Measurements from ENCODE around the gene TNFRSF1A. TPM values are rescaled to one million over a fixed set of nuclear protein-coding genes. Genes with fewer than 3 reads are reported as not detected.

The TNFRSF1A gene
- total and polyA plus RNA-seq, 2 of the 13 experiments (the other 11 are each of a cell fraction or from before 2014, with no cell fraction given), result 41.5 to 61.2 TPM

GRCh38 chr12:6363330-6364043 is 21.6 kb upstream of the TNFRSF1A start (continued):
- TF ChIP-seq REST (IDR thresholded peaks at IDR 0.05; ENCODE audit: borderline replicate concordance in 1 of 2, low read depth in 1 of 2, low read length in 2 of 2), result peak in 1 of 2 experiments; percentile 18; a peak in 1 of 4 replicates
- no peak for TF ChIP-seq FOXP1 (IDR thresholded peaks at IDR 0.05)
- TF ChIP-seq FOXP1 (CRISPR knock-in tag; IDR thresholded peaks at IDR 0.05), result peak; percentile 62
- TF ChIP-seq ATF7 (IDR thresholded peaks at IDR 0.05), result no peak
- no peak; the same call in 1 of the 2 replicates for TF ChIP-seq ATF7 (CRISPR knock-in tag; IDR thresholded peaks at IDR 0.05)
- TF ChIP-seq GMEB1 (CRISPR knock-in tag; IDR thresholded peaks at IDR 0.05; ENCODE audit: borderline replicate concordance), result peak; percentile 50; the same call in 1 of the 2 replicates
- TF ChIP-seq MAFK (conservative IDR thresholded peaks at IDR 0.05 in 1 of 2, IDR thresholded peaks at IDR 0.05 in 1 of 2; ENCODE audit: low read length in 2 of 2), result no peak
- TF ChIP-seq RFXANK (CRISPR knock-in tag; IDR thresholded peaks at IDR 0.05), result no peak
- peak; percentile 47 for TF ChIP-seq ZNF18 (CRISPR knock-in tag; IDR thresholded peaks at IDR 0.05; ENCODE audit: insufficient replicate concordance)
- TF ChIP-seq ZNF746 (CRISPR knock-in tag; IDR thresholded peaks at IDR 0.05), result peak; percentile 88
- peak; percentile 80 for TF ChIP-seq ATF7-NPFF (CRISPR knock-in tag; IDR thresholded peaks at IDR 0.05; ENCODE audit: low read depth)
- no peak for TF ChIP-seq MTA3 (CRISPR knock-in tag; IDR thresholded peaks at IDR 0.05)
- no peak for TF ChIP-seq SRSF9 (IDR thresholded peaks at IDR 0.05; ENCODE audit: borderline replicate concordance, insufficient read depth, low read depth, low read length, poor library complexity, severe bottlenecking)
- peak; percentile 68; the same call in 1 of the 2 replicates for TF ChIP-seq RAD21 (CRISPR knock-in tag; IDR thresholded peaks at IDR 0.05)
- TF ChIP-seq ZBTB43 (CRISPR knock-in tag; conservative IDR thresholded peaks at IDR 0.05), result no peak; the same call in 1 of the 2 replicates
- no peak for TF ChIP-seq ZSCAN22 (CRISPR knock-in tag; IDR thresholded peaks at IDR 0.05)
- no peak for TF ChIP-seq ZNF558 (CRISPR knock-in tag; IDR thresholded peaks at IDR 0.05; ENCODE audit: borderline replicate concordance)
- TF ChIP-seq PBX2 (CRISPR knock-in tag; IDR thresholded peaks at IDR 0.05), result no peak
- TF ChIP-seq GATAD2A (CRISPR knock-in tag; IDR thresholded peaks at IDR 0.05), result peak; percentile 80
